K562 (cell line): ENCODE data around the gene PVALEF.

Source experiments
- ATF2 ChIP-seq: sonication (generic); formaldehyde crosslinking; IDR thresholded peaks from 2 replicates; pipeline ENCODE4 v1.8.1; 2022; ENCODE audit warnings: missing genetic modification reagents
- ELK1 ChIP-seq: sonication (generic); formaldehyde crosslinking; IDR thresholded peaks from 2 replicates; pipeline ENCODE4 v1.8.1; 2022; ENCODE audit warnings: missing genetic modification reagents
- EP300 ChIP-seq: IDR thresholded peaks from 2 replicates; pipeline ENCODE4 v1.6.1; 2012; ENCODE audit warnings: low read length, improper control_type of control experiment
- GTF2A2 ChIP-seq: IDR thresholded peaks from 2 replicates; pipeline ENCODE4 v1.6.1; 2016; ENCODE audit warnings: mild to moderate bottlenecking, missing genetic modification characterization, missing compliant biosample characterization
- HDAC8 ChIP-seq: fragments of 450-650 bp; IDR thresholded peaks from 2 replicates; pipeline ENCODE4 v1.6.1; 2016; ENCODE audit warnings: mild to moderate bottlenecking, missing genetic modification characterization, moderate library complexity, missing compliant biosample characterization
- RNF219 ChIP-seq: fragments of 250-450 bp; sonication (Bioruptor Pico); IDR thresholded peaks from 2 replicates; pipeline ENCODE4 v1.5.0; 2022; ENCODE audit warnings: mild to moderate bottlenecking
- USF2 ChIP-seq: sonication (generic); formaldehyde crosslinking; IDR thresholded peaks from 2 replicates; pipeline ENCODE4 v1.5.0; 2020; ENCODE audit warnings: missing genetic modification reagents
- ZNF12 ChIP-seq: sonication (generic); formaldehyde crosslinking; IDR thresholded peaks from 2 replicates; pipeline ENCODE4 v1.4.0; 2020; ENCODE audit warnings: mild to moderate bottlenecking, missing genetic modification reagents

GRCh38 chr17:81184555-81184954 lies 19.2 kb downstream of the PVALEF start:
- TF ChIP-seq USF2 (CRISPR knock-in tag): no peak
- no peak for TF ChIP-seq RNF219
- TF ChIP-seq HDAC8 (tag): no peak
- TF ChIP-seq ATF2 (CRISPR knock-in tag): no peak
- TF ChIP-seq ELK1 (CRISPR knock-in tag): no peak
- no peak for TF ChIP-seq GTF2A2 (tag)
- TF ChIP-seq ZNF12: no peak
- TF ChIP-seq EP300: no peak
